Measurements from ENCODE around the gene NUP188. TPM values are rescaled to one million over a fixed set of nuclear protein-coding genes. Genes with fewer than 3 reads are reported as not detected.

Gene NUP188
- total RNA-seq, 4 donors from 2014 or later = 21.1 to 62.9 (median 28.6) TPM

GRCh38 chr9:128969491-128969890 is 22.0 kb downstream of the NUP188 start:
- TF ChIP-seq CTCF (IDR thresholded peaks at IDR 0.05; ENCODE audit: low read depth) = no peak

- TF ChIP-seq CTCF (IDR thresholded peaks at IDR 0.05; ENCODE audit: low read depth) = no peak
These were observed 25.5 kb downstream of the NUP188 start for GRCh38 chr9:128972956-128973355.

GRCh38 chr9:128979111-128979510 is 31.6 kb downstream of the NUP188 start:
- TF ChIP-seq CTCF (IDR thresholded peaks at IDR 0.05; ENCODE audit: low read depth) = no peak

- TF ChIP-seq CTCF (IDR thresholded peaks at IDR 0.05; ENCODE audit: low read depth) = no peak
These were observed 36.0 kb downstream of the NUP188 start for GRCh38 chr9:128983536-128983935.

- no peak for TF ChIP-seq CTCF (IDR thresholded peaks at IDR 0.05; ENCODE audit: low read depth)
These were observed 39.2 kb downstream of the NUP188 start for GRCh38 chr9:128986671-128987070.

GRCh38 chr9:128987805-128988204 is 40.3 kb downstream of the NUP188 start:
- TF ChIP-seq CTCF (IDR thresholded peaks at IDR 0.05; ENCODE audit: low read depth) = no peak

- no peak for TF ChIP-seq CTCF (IDR thresholded peaks at IDR 0.05; ENCODE audit: low read depth)
These were observed 45.5 kb downstream of the NUP188 start for GRCh38 chr9:128992995-128993394.

Measured in subcutaneous adipose tissue (tissue), 4 donors.